GM19023 (cell line): ENCODE measurements around the gene CRP.
"Not testable (repeated sequence)": the region's sequence is repeated elsewhere in the genome, so short reads cannot be mapped to it uniquely, and the experiment has no call there.

Experiments used
- ATAC-seq: cut with Tn5 transposase; IDR thresholded peaks from one replicate; pipeline ENCODE4 v1.9.1; 2021; ENCODE audit warnings: mild to moderate bottlenecking, moderate library complexity; ENCODE audit not compliant: unreplicated experiment

CRP gene

GRCh38 chr1:159714529-159714928 lies at the start of gene CRP:
Gene CRP, minus strand, starts transcription at chr1:159714589. Its CDS starts 104 bp downstream, at chr1:159714485.
- no peak for ATAC-seq

- no peak for ATAC-seq
Measured at GRCh38 chr1:159763686-159764085, 49.3 kb upstream of the CRP start.

GRCh38 chr1:159756397-159756796 lies 42.0 kb upstream of the CRP start:
- ATAC-seq, result no peak

GRCh38 chr1:159755451-159756007 lies 41.1 kb upstream of the CRP start:
- ATAC-seq, result no peak

- ATAC-seq, result no peak
Measured at GRCh38 chr1:159753386-159753785, 39.0 kb upstream of the CRP start.

- ATAC-seq, result no peak
Measured at GRCh38 chr1:159752135-159752580, 37.8 kb upstream of the CRP start.

GRCh38 chr1:159751031-159751430 lies 36.6 kb upstream of the CRP start:
- ATAC-seq, result no peak

- ATAC-seq, result no peak
Measured at GRCh38 chr1:159750621-159751020, 36.2 kb upstream of the CRP start.

- no peak for ATAC-seq
Measured at GRCh38 chr1:159749630-159750029, 35.2 kb upstream of the CRP start.

GRCh38 chr1:159748370-159748769 lies 34.0 kb upstream of the CRP start:
- ATAC-seq, result no peak

- no peak for ATAC-seq
Measured at GRCh38 chr1:159746666-159747065, 32.3 kb upstream of the CRP start.

- ATAC-seq, result no peak
Measured at GRCh38 chr1:159743651-159744410, 29.4 kb upstream of the CRP start.

GRCh38 chr1:159737238-159737916 lies 23.0 kb upstream of the CRP start:
- ATAC-seq, result no peak

GRCh38 chr1:159723188-159723587 lies 8.8 kb upstream of the CRP start:
- not testable (repeated sequence) for ATAC-seq

- no peak for ATAC-seq
Measured at GRCh38 chr1:159719990-159720389, 5.6 kb upstream of the CRP start.

GRCh38 chr1:159715855-159716254 lies 1.5 kb upstream of the CRP start:
- no peak for ATAC-seq

GRCh38 chr1:159712080-159712479 lies 2.3 kb downstream of the CRP start:
- no peak for ATAC-seq

GRCh38 chr1:159707472-159708260 lies 6.7 kb downstream of the CRP start:
- ATAC-seq, result no peak

- ATAC-seq, result no peak
Measured at GRCh38 chr1:159705904-159706256, 8.5 kb downstream of the CRP start.

GRCh38 chr1:159705251-159705903 lies 9.0 kb downstream of the CRP start:
- ATAC-seq, result no peak

- ATAC-seq, result no peak
Measured at GRCh38 chr1:159704481-159704880, 9.9 kb downstream of the CRP start.
